OCI-LY3 (cell line): Measurements from ENCODE around the gene NBL1.
"Not testable (repeated sequence)": the region's sequence is repeated elsewhere in the genome, so short reads cannot be mapped to it uniquely, and the experiment has no call there.

ENCODE experiments used
- H2AFZ ChIP-seq: fragments of 200-600, 300-600 bp; shearing (Covaris generic); 2 replicates; pipeline ENCODE4 v1.6.0; 2014; ENCODE audit warnings: antibody characterized with exemption, low read depth, low read length
- H3K27ac ChIP-seq: fragments of 200-600, 300-600 bp; sonication (generic); 2 replicates; pipeline ENCODE4 v1.5.1; 2014; ENCODE audit warnings: mild to moderate bottlenecking, low read length, moderate library complexity, mixed read lengths
- H3K27me3 ChIP-seq: fragments of 200-600, 300-600 bp; sonication (generic); 2 replicates; pipeline ENCODE4 v1.6.1; 2014; ENCODE audit warnings: low read depth, low read length, mixed read lengths
- H3K36me3 ChIP-seq: fragments of 200-600, 300-600 bp; sonication (generic); replicated peaks from 2 replicates; pipeline ENCODE3; 2014; ENCODE audit warnings: low read depth, low read length, mixed read lengths
- H3K4me1 ChIP-seq: fragments of 300-600, 200-600 bp; sonication (generic); 2 replicates; pipeline ENCODE4 v1.6.1; 2014; ENCODE audit warnings: low read length, mixed read lengths
- H3K4me2 ChIP-seq: fragments of 200-600, 300-600 bp; sonication (generic); 2 replicates; pipeline ENCODE4 v1.6.1; 2014; ENCODE audit warnings: low read length, mixed read lengths
- H3K4me3 ChIP-seq: fragments of 300-600, 200-600 bp; sonication (generic); 2 replicates; pipeline ENCODE4 v1.5.1; 2014; ENCODE audit warnings: antibody characterized with exemption, mild to moderate bottlenecking, low read length, moderate library complexity
- H3K79me2 ChIP-seq: fragments of 300-600, 200-600 bp; shearing (Covaris generic); 2 replicates; pipeline ENCODE4 v1.6.1; 2014; ENCODE audit warnings: mild to moderate bottlenecking, low read length, mixed read lengths
- H3K9ac ChIP-seq: fragments of 300-600, 200-600 bp; shearing (Covaris generic); 2 replicates; pipeline ENCODE4 v1.6.0; 2014; ENCODE audit warnings: mild to moderate bottlenecking, low read length, moderate library complexity
- H3K9me3 ChIP-seq: fragments of 200-600, 300-600 bp; shearing (Covaris generic); 2 replicates; pipeline ENCODE4 v1.6.1; 2014; ENCODE audit warnings: low read length, mixed read lengths; ENCODE audit not compliant: insufficient read depth
- H4K20me1 ChIP-seq: fragments of 200-600, 300-600 bp; sonication (generic); 2 replicates; pipeline ENCODE4 v1.6.1; 2016; ENCODE audit warnings: low read length, mixed read lengths; ENCODE audit not compliant: insufficient read depth
- CTCF ChIP-seq: fragments of 200-600, 300-600 bp; sonication (generic); IDR thresholded peaks from 2 replicates; pipeline ENCODE4 v1.5.1; 2014; ENCODE audit warnings: antibody characterized with exemption, low read length, low read depth
- EZH2phosphoT487 ChIP-seq: fragments of 200-600 bp; shearing (Covaris generic); IDR thresholded peaks from 2 replicates; pipeline ENCODE4 v1.6.1; 2018; ENCODE audit warnings: antibody characterized with exemption, mixed run types, low read depth

NBL1 gene

DNA sequence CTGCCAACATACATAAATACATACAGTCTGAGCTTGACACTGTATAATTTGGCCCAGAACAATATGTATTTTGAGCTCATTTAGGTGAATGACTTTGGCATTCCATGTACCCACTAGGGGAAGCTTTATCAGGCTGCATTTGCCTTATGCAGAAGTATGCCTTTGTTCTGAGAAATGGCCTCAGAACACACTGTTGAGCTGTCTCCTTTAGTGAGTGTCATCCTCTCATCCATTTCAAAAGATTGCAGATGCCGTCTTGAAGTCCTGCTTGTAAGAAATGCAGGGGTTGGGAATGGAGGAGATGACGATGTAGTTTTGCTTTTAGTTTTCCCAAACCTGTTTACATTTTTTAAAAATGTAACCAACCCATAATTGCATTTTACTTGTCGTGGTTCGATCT lies 14.8 kb upstream of the NBL1 start:
- Histone ChIP-seq H3K4me3 (no peak overlapping the region), H3K9me3 (no peaks in the 10 kb centered on the region), H3K36me3 (peaks cover 11% of the 10 kb centered on the region), H3K27ac (no peak overlapping the region), H3K9ac (no peak overlapping the region), H3K4me1 (no peaks in the 10 kb centered on the region), H3K4me2 (no peak overlapping the region), H3K27me3 (no peaks in the 10 kb centered on the region), H3K79me2 (no peaks in the 10 kb centered on the region), H2AFZ (no peak overlapping the region), H4K20me1 (no peaks in the 10 kb centered on the region)
- TF ChIP-seq EZH2phosphoT487, result no peak
- TF ChIP-seq CTCF, result no peak

- not testable (repeated sequence) for H3K4me1 ChIP-seq, H3K36me3 ChIP-seq, H4K20me1 ChIP-seq, H3K4me2 ChIP-seq, H3K9ac ChIP-seq, H3K79me2 ChIP-seq, H3K9me3 ChIP-seq, H3K27ac ChIP-seq, H3K4me3 ChIP-seq, H3K27me3 ChIP-seq, H2AFZ ChIP-seq
Observed at GRCh38 chr1:19630192-19630591, 13.9 kb upstream of the NBL1 start.

GRCh38 chr1:19630720-19631395 lies 13.3 kb upstream of the NBL1 start:
- Histone ChIP-seq H3K79me2 (no peaks in the 10 kb centered on the region), H3K4me3 (no peak overlapping the region), H3K36me3 (peaks cover 6% of the 10 kb centered on the region), H3K27me3 (no peaks in the 10 kb centered on the region), H4K20me1 (no peaks in the 10 kb centered on the region), H3K4me1 (no peaks in the 10 kb centered on the region), H3K4me2 (no peak overlapping the region), H2AFZ (no peak overlapping the region), H3K27ac (no peak overlapping the region), H3K9me3 (no peaks in the 10 kb centered on the region), H3K9ac (no peak overlapping the region)
- TF ChIP-seq EZH2phosphoT487 (no peak), CTCF (no peak)

GRCh38 chr1:19632211-19632610 lies 11.9 kb upstream of the NBL1 start:
- H3K27me3 ChIP-seq, result no peaks in the 10 kb centered on the region
- H3K4me2 ChIP-seq, result no peak overlapping the region
- H3K36me3 ChIP-seq, result peaks cover 2% of the 10 kb centered on the region
- no peak overlapping the region for H3K4me3 ChIP-seq
- H4K20me1 ChIP-seq, result no peaks in the 10 kb centered on the region
- TF ChIP-seq CTCF (no peak), EZH2phosphoT487 (no peak)
- H3K79me2 ChIP-seq, result no peaks in the 10 kb centered on the region
- H3K9me3 ChIP-seq, result no peaks in the 10 kb centered on the region
- H3K9ac ChIP-seq, result no peak overlapping the region
- H2AFZ ChIP-seq, result no peak overlapping the region
- no peak overlapping the region for H3K27ac ChIP-seq
- no peaks in the 10 kb centered on the region for H3K4me1 ChIP-seq

- no peak overlapping the region for H3K4me2 ChIP-seq
- no peaks in the 10 kb centered on the region for H3K36me3 ChIP-seq
- no peak overlapping the region for H3K27ac ChIP-seq
- H3K79me2 ChIP-seq, result no peaks in the 10 kb centered on the region
- no peak overlapping the region for H2AFZ ChIP-seq
- TF ChIP-seq CTCF, result no peak
- no peak for TF ChIP-seq EZH2phosphoT487
- no peaks in the 10 kb centered on the region for H3K4me1 ChIP-seq
- H3K9ac ChIP-seq, result no peak overlapping the region
- no peaks in the 10 kb centered on the region for H3K9me3 ChIP-seq
- H3K27me3 ChIP-seq, result no peaks in the 10 kb centered on the region
- no peak overlapping the region for H3K4me3 ChIP-seq
- H4K20me1 ChIP-seq, result no peaks in the 10 kb centered on the region
Observed at GRCh38 chr1:19633106-19633505, 11.0 kb upstream of the NBL1 start.

- not testable (repeated sequence) for H3K4me1 ChIP-seq, H3K36me3 ChIP-seq, H3K27me3 ChIP-seq, H3K9me3 ChIP-seq, H3K9ac ChIP-seq, H3K4me3 ChIP-seq, H3K79me2 ChIP-seq, H4K20me1 ChIP-seq, H2AFZ ChIP-seq, H3K27ac ChIP-seq, H3K4me2 ChIP-seq
Observed at GRCh38 chr1:19635064-19635463, 9.0 kb upstream of the NBL1 start.
